GM12878 (cell line): Measurements from ENCODE around the gene CACNA2D1. TPM values are rescaled to one million over a fixed set of nuclear protein-coding genes. Genes with fewer than 3 reads are reported as not detected.

Experiments
- ATAC-seq: fragments of 200-7000 bp; cut with Tn5 transposase; 3 replicates; pipeline ENCODE4 v1.9.1; 2020; ENCODE audit warnings: mild to moderate bottlenecking, moderate library complexity
- BruUV-seq: library from RNA; stranded (reverse); fragments of 400-500 nt; replicated peaks from 2 replicates; lab custom pipeline; 2021; lab: Mats Ljungman, UMichigan
- CTCF ChIA-PET: fragments of 300-600 bp; sonication (Branson Sonifier 250); formaldehyde crosslinking; extraction: SDS; loops from one replicate; lab custom pipeline; 2021; ENCODE audit warnings: inconsistent platforms; lab: Yijun Ruan, JAX
- POLR2A ChIA-PET: fragments of 350-600 bp; formaldehyde crosslinking; extraction: SDS; loops from one replicate; lab custom pipeline; 2021; ENCODE audit warnings: inconsistent platforms; lab: Charles Lee
- RAD21 ChIA-PET: fragments of 300-600 bp; sonication (Branson Sonifier 250); formaldehyde crosslinking; loops from one replicate; lab custom pipeline; 2023; ENCODE audit warnings: antibody characterized with exemption; ENCODE audit not compliant: unreplicated experiment; lab: Charles Lee
- SMC1A ChIA-PET: fragments of 300-600 bp; sonication (Branson Sonifier 250); formaldehyde crosslinking; loops from one replicate; lab custom pipeline; 2023; ENCODE audit not compliant: unreplicated experiment, uncharacterized antibody; lab: Charles Lee
- DNase-seq: peaks from one replicate; pipeline ENCODE4 v3.0.0-alpha.2; 2011; ENCODE audit warnings: low read depth, low spot score
- FAIRE-seq: peaks from 3 replicates; lab custom pipeline; 2011; peaks lifted over from hg19 to GRCh38; lab: Jason Lieb, UNC
- H2AFZ ChIP-seq: 2 replicates; pipeline ENCODE4 v1.6.0; 2011; ENCODE audit warnings: low read depth, low read length, control low read depth; ENCODE audit not compliant: control insufficient read depth
- H3K27ac ChIP-seq: 2 replicates; pipeline ENCODE4 v1.5.1; 2011; ENCODE audit warnings: control low read depth; ENCODE audit not compliant: control insufficient read depth, insufficient read depth
- H3K27me3 ChIP-seq, 2 experiments: replicated peaks in 1 of 2; 2 replicates each; pipeline versions ENCODE4 v1.6.0 to v1.6.1; 2011; ENCODE audit warnings: low read length in 1 of 2; ENCODE audit not compliant: control insufficient read depth in 2 of 2, insufficient read depth in 2 of 2
- H3K36me3 ChIP-seq, 2 experiments: 2 replicates each; pipeline ENCODE4 v1.5.1; 2011; ENCODE audit warnings: low read length in 1 of 2; ENCODE audit not compliant: control insufficient read depth in 2 of 2, insufficient read depth in 2 of 2
- H3K4me1 ChIP-seq: 2 replicates; pipeline ENCODE4 v1.6.1; 2011; ENCODE audit warnings: mild to moderate bottlenecking, low read length, moderate library complexity, mixed read lengths; ENCODE audit not compliant: control insufficient read depth, insufficient read depth
- H3K4me2 ChIP-seq: 2 replicates; pipeline ENCODE4 v1.6.0; 2011; ENCODE audit warnings: control low read depth; ENCODE audit not compliant: control insufficient read depth, insufficient read depth
- H3K4me3 ChIP-seq: fragments of 200-600 bp; sonication (generic); 2 replicates; pipeline ENCODE4 v1.5.1; 2016
- H3K79me2 ChIP-seq: 2 replicates; pipeline ENCODE4 v1.6.0; 2011; ENCODE audit warnings: low read length; ENCODE audit not compliant: control insufficient read depth, insufficient read depth
- H3K9ac ChIP-seq: 2 replicates; pipeline ENCODE4 v1.8.0; 2011; ENCODE audit warnings: low read length, control low read depth, mixed read lengths; ENCODE audit not compliant: control insufficient read depth, insufficient read depth
- H3K9me3 ChIP-seq: replicated peaks from 3 replicates; pipeline ENCODE4 v1.5.1; 2011; ENCODE audit warnings: mild to moderate bottlenecking, low read length; ENCODE audit not compliant: control insufficient read depth, insufficient read depth
- H4K20me1 ChIP-seq: 2 replicates; pipeline ENCODE4 v1.6.0; 2011; ENCODE audit not compliant: control insufficient read depth, insufficient read depth
- CEBPB ChIP-seq, 2 experiments: fragments of 150-350 bp in 1 of 2; IDR thresholded peaks; 2 replicates each; pipeline ENCODE4 v1.6.1; 2012 to 2014; ENCODE audit warnings: low read depth in 2 of 2, low read length in 2 of 2, borderline replicate concordance in 1 of 2, inconsistent platforms in 1 of 2
- DPF2 ChIP-seq: fragments of 450-650 bp; IDR thresholded peaks from 2 replicates; pipeline ENCODE4 v1.6.1; 2017; ENCODE audit warnings: mild to moderate bottlenecking
- ELK1 ChIP-seq: IDR thresholded peaks from 2 replicates; pipeline ENCODE4 v1.6.1; 2012; ENCODE audit warnings: low read depth, low read length, improper control_type of control experiment
- KAT2A ChIP-seq: conservative IDR thresholded peaks from 2 replicates; pipeline ENCODE4 v1.6.1; 2011; ENCODE audit warnings: low read depth, low read length; ENCODE audit not compliant: control insufficient read depth
- MYC ChIP-seq: IDR thresholded peaks from 2 replicates; pipeline ENCODE4 v1.6.1; 2011; ENCODE audit warnings: mild to moderate bottlenecking, low read length, moderate library complexity, inconsistent platforms; ENCODE audit not compliant: insufficient read depth, insufficient replicate concordance, insufficient read length, severe bottlenecking
- NKRF ChIP-seq: fragments of 450-650 bp; conservative IDR thresholded peaks from 2 replicates; pipeline ENCODE4 v1.6.1; 2017; ENCODE audit warnings: mild to moderate bottlenecking, moderate library complexity
- NR2F1 ChIP-seq: fragments of 450-650 bp; conservative IDR thresholded peaks from 2 replicates; pipeline ENCODE4 v1.6.1; 2017; ENCODE audit warnings: mild to moderate bottlenecking
- PAX8 ChIP-seq: fragments of 450-650 bp; IDR thresholded peaks from 2 replicates; pipeline ENCODE4 v1.6.1; 2017; ENCODE audit warnings: mild to moderate bottlenecking, moderate library complexity
- POLR2A ChIP-seq: IDR thresholded peaks from 2 replicates; pipeline ENCODE4 v1.6.1; 2011; ENCODE audit warnings: low read depth, mild to moderate bottlenecking, low read length
- SPI1 ChIP-seq: IDR thresholded peaks from 2 replicates; pipeline ENCODE4 v1.6.1; 2011; ENCODE audit warnings: low read depth, mild to moderate bottlenecking, low read length, moderate library complexity, borderline replicate concordance; ENCODE audit not compliant: insufficient read depth
- TAF1 ChIP-seq: IDR thresholded peaks from 2 replicates; pipeline ENCODE4 v1.6.1; 2011; ENCODE audit warnings: mild to moderate bottlenecking, low read depth, low read length, borderline replicate concordance
- USF2 ChIP-seq: IDR thresholded peaks from 2 replicates; pipeline ENCODE4 v1.6.1; 2011; ENCODE audit warnings: low read depth, low read length, improper control_type of control experiment, borderline replicate concordance
- WRNIP1 ChIP-seq: IDR thresholded peaks from 2 replicates; pipeline ENCODE4 v1.6.1; 2011; ENCODE audit warnings: low read depth, low read length, improper control_type of control experiment, borderline replicate concordance
- ZNF687 ChIP-seq: fragments of 450-650 bp; IDR thresholded peaks from 2 replicates; pipeline ENCODE4 v1.6.1; 2017; ENCODE audit warnings: mild to moderate bottlenecking, moderate library complexity
- WGBS: methylation state at CpG from one replicate; pipeline ENCODE4 v1.1.6; 2016; ENCODE audit warnings: low lambda C conversion rate; ENCODE audit not compliant: insufficient replicate concordance, insufficient coverage; ENCODE audit errors: missing lambda C conversion rate; 5-methylcytosine and 5-hydroxymethylcytosine counted together
- in situ Hi-C: fragments of 300-500 bp; cut with MboI; formaldehyde crosslinking; loops from 9 replicates; pipeline ENCODE4 v1.14.3; 2018; ENCODE audit warnings: mixed read lengths
- intact Hi-C: fragments of 100-400 bp; cut with micrococcal nuclease; formaldehyde crosslinking; loops from one replicate; pipeline ENCODE4 v1.14.2; 2022; ENCODE audit not compliant: unreplicated experiment
- polyA plus RNA-seq, 11 experiments: library from polyadenylated mRNA; depleted of rRNA in 4 of 11; unstranded in 6 of 11; stranded (reverse) in 5 of 11; fragments of >200 nt; fragmentation: Nextera tagmentation in 4 of 11; fragmentation: Illumina TruSeq in 1 of 11; extraction: Ambion mirVana in 4 of 11; extraction: Trizol in 1 of 11; gene quantifications; 1 replicate in 1 of 11; 2 replicates in 10 of 11; pipeline versions ENCODE4 v1.2.1 to v1.2.3, GENCODE V29; 2011 to 2016; ENCODE audit warnings: inconsistent platforms in 2 of 11, missing spikeins in 2 of 11, low read depth in 1 of 11
- total RNA-seq, 4 experiments: library from RNA; depleted of rRNA in 3 of 4; stranded (reverse); fragments of >200 nt in 3 of 4; fragmentation: Illumina TruSeq in 1 of 4; extraction: Trizol in 1 of 4; gene quantifications; 2 replicates each; pipeline versions ENCODE4 v1.2.1 to v1.2.3, GENCODE V29; 2013 to 2021

CACNA2D1 gene
- total and polyA plus RNA-seq, 10 of the 15 experiments (the other 5 are each of a cell fraction or from before 2014, with no cell fraction given) = 0.14 to 14.8 (median 0.97) TPM

GRCh38 chr7:82202965-82203364, 240.6 kb downstream of the CACNA2D1 start:
- ATAC-seq (no peak), DNase-seq (no peak), FAIRE-seq (no peak)
- ChIA-PET SMC1A (interaction anchor here (1.6 kb wide), 1 partner anchor 14 kb away, joined by 3 read pairs; no protein-coding TSS in a partner anchor), CTCF (interaction anchor here (1.0 kb wide), 1 partner anchor 14 kb away, joined by 3 read pairs; no protein-coding TSS in a partner anchor), RAD21 (no interaction called here), POLR2A (no interaction called here)
- H3K4me1 ChIP-seq = no peaks in the 10 kb centered on the region
- H3K9me3 ChIP-seq = no peaks in the 10 kb centered on the region
- no peak overlapping the region for H3K4me3 ChIP-seq
- H2AFZ ChIP-seq = no peak overlapping the region
- BruUV-seq = no TSS peak
- H3K4me2 ChIP-seq = no peak overlapping the region
- no peaks in the 10 kb centered on the region for H3K27me3 ChIP-seq
- H3K36me3 ChIP-seq = no peaks in the 10 kb centered on the region
- in situ Hi-C loops (no loop called here), intact Hi-C loops (no loop called here)
- no peaks in the 10 kb centered on the region for H3K79me2 ChIP-seq
- H4K20me1 ChIP-seq = no peaks in the 10 kb centered on the region
- 34% methylated on average over 9 of the region's 9 CpGs for WGBS
- no peak overlapping the region for H3K9ac ChIP-seq
- no peak overlapping the region for H3K27ac ChIP-seq
- no peak for TF ChIP-seq NKRF
- no peak for TF ChIP-seq MYC
- TF ChIP-seq CEBPB (IDR thresholded peaks at IDR 0.05; ENCODE audit: borderline replicate concordance in 1 of 2, low read depth in 2 of 2, low read length in 2 of 2) = no peak
- TF ChIP-seq ZNF687 = no peak
- TF ChIP-seq SPI1 = no peak
- no peak for TF ChIP-seq PAX8
- TF ChIP-seq TAF1 = no peak
- no peak for TF ChIP-seq WRNIP1
- no peak for TF ChIP-seq ELK1
- no peak for TF ChIP-seq NR2F1
- TF ChIP-seq POLR2A = no peak
- TF ChIP-seq DPF2 = no peak
- no peak for TF ChIP-seq USF2
- no peak for TF ChIP-seq KAT2A
